Nephron progenitor cell (in vitro differentiated cells): Measurements from ENCODE around the gene MAPKAPK2.

Source experiments
- DNase-seq: peaks from one replicate; pipeline ENCODE4 v3.0.0; 2021
- H3K27ac Mint-ChIP-seq: 2 replicates; pipeline ENCODE4 v1.8.0; 2021; ENCODE audit warnings: mild to moderate bottlenecking, moderate library complexity, mixed read lengths
- H3K27me3 Mint-ChIP-seq: 2 replicates; pipeline ENCODE4 v1.8.0; 2021; ENCODE audit warnings: mild to moderate bottlenecking, low read depth, mixed read lengths; ENCODE audit not compliant: poor library complexity
- H3K36me3 Mint-ChIP-seq: 2 replicates; pipeline ENCODE4 v1.8.0; 2021; ENCODE audit warnings: low read depth, mixed read lengths
- H3K4me1 Mint-ChIP-seq: 2 replicates; pipeline ENCODE4 v1.8.0; 2021; ENCODE audit warnings: mixed read lengths
- H3K4me3 Mint-ChIP-seq: 2 replicates; pipeline ENCODE4 v1.8.0; 2021; ENCODE audit warnings: mild to moderate bottlenecking, moderate library complexity, mixed read lengths
- H3K9me3 Mint-ChIP-seq: 2 replicates; pipeline ENCODE4 v1.8.0; 2021; ENCODE audit warnings: mild to moderate bottlenecking, moderate library complexity, mixed read lengths
- CTCF ChIP-seq: fragments of 200-600 bp; sonication (generic); IDR thresholded peaks from 2 replicates; pipeline ENCODE4 v1.5.0; 2021; ENCODE audit warnings: antibody characterized with exemption

MAPKAPK2 gene

GRCh38 chr1:206662396-206663092, 22.2 kb upstream of the MAPKAPK2 start:
- H3K9me3 Mint-ChIP-seq: no peaks in the 10 kb centered on the region
- H3K4me3 Mint-ChIP-seq: no peak overlapping the region
- no peaks in the 10 kb centered on the region for H3K36me3 Mint-ChIP-seq
- peaks cover 6% of the 10 kb centered on the region for H3K27me3 Mint-ChIP-seq
- no peak for TF ChIP-seq CTCF
- no peak overlapping the region for H3K27ac Mint-ChIP-seq
- peaks cover 42% of the 10 kb centered on the region for H3K4me1 Mint-ChIP-seq
- DNase-seq: no peak

GRCh38 chr1:206663362-206663761, 21.3 kb upstream of the MAPKAPK2 start:
- H3K4me3 Mint-ChIP-seq: peak overlapping the region; percentile 52
- H3K27ac Mint-ChIP-seq: no peak overlapping the region
- DNase-seq: no peak
- TF ChIP-seq CTCF: no peak
- H3K9me3 Mint-ChIP-seq: no peaks in the 10 kb centered on the region
- no peaks in the 10 kb centered on the region for H3K36me3 Mint-ChIP-seq
- peaks cover 6% of the 10 kb centered on the region for H3K27me3 Mint-ChIP-seq
- peaks cover 34% of the 10 kb centered on the region for H3K4me1 Mint-ChIP-seq

DNA sequence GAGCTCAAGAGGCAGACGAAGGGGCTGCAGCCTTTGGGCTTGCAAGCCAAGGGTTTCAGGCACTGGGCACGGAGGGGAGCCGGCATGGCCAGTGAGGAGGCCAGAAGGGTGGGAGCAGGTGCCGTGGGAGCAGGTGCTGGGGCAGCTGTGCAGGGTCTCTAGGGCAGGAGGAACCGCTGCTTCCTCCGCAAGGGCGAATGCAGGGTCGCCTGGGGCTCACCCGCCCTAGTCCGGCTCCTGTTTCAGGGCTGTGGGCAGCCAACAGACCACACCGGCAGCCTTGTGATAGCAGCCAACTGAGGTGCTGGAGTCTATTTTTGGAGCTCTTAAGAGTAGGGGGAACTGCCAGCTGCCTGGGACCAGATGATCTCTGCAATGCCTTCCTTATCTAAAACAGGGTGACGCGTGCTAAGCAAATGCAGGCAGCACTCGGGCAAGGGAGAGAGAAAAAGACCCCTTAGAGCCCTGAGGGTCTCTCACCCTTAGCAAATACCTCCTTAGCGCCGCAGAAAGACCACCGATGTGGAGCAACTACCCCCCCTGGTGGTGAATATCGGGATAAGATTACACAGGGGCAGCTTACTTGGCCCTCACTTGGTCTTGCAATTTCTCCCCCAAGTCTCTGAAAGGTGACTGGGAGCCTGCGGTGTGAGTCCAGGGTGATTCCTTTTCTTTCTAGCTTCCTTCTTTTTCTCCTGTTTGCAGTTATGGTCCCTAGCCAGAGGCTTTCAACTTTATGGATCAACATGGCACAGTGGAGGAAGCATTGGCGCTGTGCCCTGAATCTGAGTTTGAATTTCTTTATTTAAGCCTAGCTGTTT, 20.7 kb upstream of the MAPKAPK2 start:
- no peaks in the 10 kb centered on the region for H3K36me3 Mint-ChIP-seq
- peak overlapping the region; percentile 65 for H3K4me3 Mint-ChIP-seq
- TF ChIP-seq CTCF: peak; percentile 86
- H3K27ac Mint-ChIP-seq: no peak overlapping the region
- H3K27me3 Mint-ChIP-seq: peaks cover 6% of the 10 kb centered on the region
- H3K4me1 Mint-ChIP-seq: peaks cover 27% of the 10 kb centered on the region
- H3K9me3 Mint-ChIP-seq: no peaks in the 10 kb centered on the region
- DNase-seq: peak; percentile 83

- Mint-ChIP-seq H3K4me3 (no peak overlapping the region), H3K27me3 (peaks cover 6% of the 10 kb centered on the region), H3K4me1 (peaks cover 20% of the 10 kb centered on the region), H3K27ac (no peak overlapping the region), H3K9me3 (no peaks in the 10 kb centered on the region), H3K36me3 (no peaks in the 10 kb centered on the region)
- no peak for TF ChIP-seq CTCF
- DNase-seq: no peak
Measured at GRCh38 chr1:206664740-206665139, 20.0 kb upstream of the MAPKAPK2 start.

GRCh38 chr1:206666031-206666561, 18.6 kb upstream of the MAPKAPK2 start:
- Mint-ChIP-seq H3K27ac (no peak overlapping the region), H3K27me3 (peaks cover 6% of the 10 kb centered on the region), H3K36me3 (no peaks in the 10 kb centered on the region), H3K4me3 (no peak overlapping the region), H3K4me1 (peaks cover 14% of the 10 kb centered on the region), H3K9me3 (no peaks in the 10 kb centered on the region)
- DNase-seq: no peak
- TF ChIP-seq CTCF: no peak
